K562 (cell line): ENCODE measurements around the gene HNRNPF. TPM values are rescaled to one million over a fixed set of nuclear protein-coding genes. Genes with fewer than 3 reads are reported as not detected.

Source experiments
- ATAC-seq: fragments of 200-7000 bp; cut with Tn5 transposase; 3 replicates; pipeline ENCODE4 v1.9.1; 2020; ENCODE audit warnings: moderate library complexity
- BruUV-seq: library from RNA; stranded (reverse); fragments of 400-500 nt; replicated peaks from 2 replicates; lab custom pipeline; 2021; lab: Mats Ljungman, UMichigan
- CTCF ChIA-PET: fragments of 300-600 bp; formaldehyde crosslinking; extraction: SDS; loops from one replicate; lab custom pipeline; 2021; ENCODE audit warnings: low intra/inter-chr PET ratio; lab: Yijun Ruan, JAX
- POLR2A ChIA-PET: fragments of 300-600, 350-650 bp; sonication (Branson Sonifier 250); formaldehyde crosslinking; extraction: SDS; loops from one replicate; lab custom pipeline; 2021; ENCODE audit warnings: antibody characterized with exemption, inconsistent platforms; lab: Yijun Ruan, JAX
- DNase-seq, 4 experiments: peaks; one replicate each; pipeline versions ENCODE4 v3.0.0 to v3.0.0-alpha.2; 2011 to 2018; ENCODE audit warnings: low spot score in 3 of 4, mixed read lengths in 3 of 4; ENCODE audit errors: extremely low read depth in 1 of 4
- FAIRE-seq: peaks from 2 replicates; lab custom pipeline; 2011; peaks lifted over from hg19 to GRCh38; lab: Jason Lieb, UNC
- H2AFZ ChIP-seq: 2 replicates; pipeline ENCODE4 v1.6.0; 2011; ENCODE audit warnings: low read depth, low read length, control low read depth, inconsistent platforms
- H3K27ac ChIP-seq: fragments of 200-600 bp; 3 replicates; pipeline ENCODE4 v1.8.0; 2011; ENCODE audit warnings: low read depth, mild to moderate bottlenecking, control low read depth, inconsistent platforms, low read length, moderate library complexity, mixed read lengths; ENCODE audit errors: extremely low read depth
- H3K27me3 ChIP-seq, 2 experiments: fragments of 300-600 bp in 1 of 2; 2 replicates in 1 of 2; 3 replicates in 1 of 2; pipeline versions ENCODE4 v1.6.0 to v1.8.0; 2011; ENCODE audit warnings: inconsistent platforms in 2 of 2, low read length in 2 of 2, mild to moderate bottlenecking in 1 of 2, mixed read lengths in 1 of 2, moderate library complexity in 1 of 2; ENCODE audit not compliant: control insufficient read depth in 2 of 2, insufficient read depth in 2 of 2
- H3K36me3 ChIP-seq: fragments of 300-600 bp; 3 replicates; pipeline ENCODE4 v1.8.0; 2011; ENCODE audit warnings: mild to moderate bottlenecking, low read length, inconsistent platforms; ENCODE audit not compliant: control insufficient read depth, insufficient read depth
- H3K4me1 ChIP-seq, 2 experiments: fragments of 200-600 bp in 1 of 2; replicated peaks in 1 of 2; 2 replicates in 1 of 2; 3 replicates in 1 of 2; pipeline versions ENCODE4 v1.5.1 to v1.8.0; 2011; ENCODE audit warnings: inconsistent platforms in 2 of 2, low read length in 2 of 2, mild to moderate bottlenecking in 1 of 2, mixed read lengths in 1 of 2, moderate library complexity in 1 of 2; ENCODE audit not compliant: control insufficient read depth in 2 of 2, insufficient read depth in 2 of 2
- H3K4me2 ChIP-seq: 2 replicates; pipeline ENCODE4 v1.6.1; 2011; ENCODE audit warnings: low read length, control low read depth, inconsistent platforms, mixed read lengths; ENCODE audit not compliant: insufficient read depth
- H3K4me3 ChIP-seq: fragments of 200-600 bp; sonication (generic), shearing (Covaris generic); 2 replicates; pipeline ENCODE4 v1.5.1; 2016; ENCODE audit warnings: control low read depth, inconsistent platforms
- H3K79me2 ChIP-seq: fragments of 200-600 bp; 3 replicates; pipeline ENCODE4 v1.8.0; 2011; ENCODE audit warnings: low read length, inconsistent platforms; ENCODE audit not compliant: control insufficient read depth, insufficient read depth
- H3K9ac ChIP-seq, 2 experiments: 2 replicates each; pipeline versions ENCODE4 v1.6.0 to v1.6.1; 2011; ENCODE audit warnings: low read depth in 2 of 2, low read length in 2 of 2, control low read depth in 1 of 2, inconsistent platforms in 1 of 2, mild to moderate bottlenecking in 1 of 2, mixed read lengths in 1 of 2; ENCODE audit not compliant: insufficient read depth in 1 of 2
- H3K9me1 ChIP-seq: one replicate; pipeline ENCODE4 v1.6.0; 2011; ENCODE audit warnings: inconsistent platforms, mild to moderate bottlenecking, low read length, moderate library complexity; ENCODE audit not compliant: control insufficient read depth, insufficient read depth
- H3K9me3 ChIP-seq: replicated peaks from 2 replicates; pipeline ENCODE4 v1.5.1; 2011; ENCODE audit warnings: low read depth, low read length, inconsistent platforms; ENCODE audit not compliant: control insufficient read depth, insufficient read depth
- H4K20me1 ChIP-seq: replicated peaks from 2 replicates; pipeline ENCODE4 v1.6.1; 2011; ENCODE audit warnings: low read length, inconsistent platforms, mixed read lengths; ENCODE audit not compliant: control insufficient read depth, insufficient read depth
- ATF1 ChIP-seq, 2 experiments: fragments of 450-650 bp in 1 of 2; IDR thresholded peaks; 2 replicates each; pipeline ENCODE4 v1.6.1; 2016; ENCODE audit warnings: missing compliant biosample characterization in 1 of 2, missing genetic modification characterization in 1 of 2
- CREB3 ChIP-seq: fragments of 450-650 bp; conservative IDR thresholded peaks from 2 replicates; pipeline ENCODE4 v1.6.1; 2016; ENCODE audit warnings: missing genetic modification characterization, low read depth, mild to moderate bottlenecking, missing compliant biosample characterization, moderate library complexity
- IRF9 ChIP-seq: fragments of 450-650 bp; IDR thresholded peaks from 2 replicates; pipeline ENCODE4 v1.6.1; 2016; ENCODE audit warnings: missing biosample characterization, missing genetic modification characterization
- NR2C2 ChIP-seq, 2 experiments: fragments of 200-800 bp in 1 of 2; sonication (Bioruptor generic) in 1 of 2; sonication (generic) in 1 of 2; formaldehyde crosslinking in 1 of 2; IDR thresholded peaks; 2 replicates each; pipeline versions ENCODE4 v1.6.1 to v1.8.0; 2016 to 2022; ENCODE audit warnings: mild to moderate bottlenecking in 1 of 2, missing compliant biosample characterization in 1 of 2, missing genetic modification characterization in 1 of 2, missing genetic modification reagents in 1 of 2
- PKNOX1 ChIP-seq: fragments of 450-650 bp; IDR thresholded peaks from 2 replicates; pipeline ENCODE4 v1.6.1; 2016
- SNIP1 ChIP-seq: fragments of 450-650 bp; IDR thresholded peaks from 2 replicates; pipeline ENCODE4 v1.7.1; 2017; ENCODE audit warnings: low read depth, mild to moderate bottlenecking
- TRIM24 ChIP-seq, 2 experiments: fragments of 450-650 bp; IDR thresholded peaks; 2 replicates each; pipeline ENCODE4 v1.6.1; 2016
- ZBTB33 ChIP-seq: sonication (generic); formaldehyde crosslinking; IDR thresholded peaks from 2 replicates; pipeline ENCODE4 v1.8.1; 2023; ENCODE audit warnings: mild to moderate bottlenecking, missing genetic modification reagents
- ZNF12 ChIP-seq: sonication (generic); formaldehyde crosslinking; IDR thresholded peaks from 2 replicates; pipeline ENCODE4 v1.4.0; 2020; ENCODE audit warnings: mild to moderate bottlenecking, missing genetic modification reagents
- WGBS: fragments of 100-300 bp; shearing (Covaris generic); methylation state at CpG from one replicate; pipeline ENCODE4 v1.1.6; 2016; ENCODE audit warnings: low coverage, mixed read lengths; ENCODE audit not compliant: insufficient coverage; ENCODE audit errors: missing lambda C conversion rate; 5-methylcytosine and 5-hydroxymethylcytosine counted together
- in situ Hi-C: fragments of 300-500 bp; cut with MboI; formaldehyde crosslinking; loops from 4 replicates; pipeline ENCODE4 v1.15.0; 2018; ENCODE audit warnings: inconsistent platforms, mixed read lengths
- intact Hi-C: fragments of 100-400 bp; cut with micrococcal nuclease; formaldehyde crosslinking; loops from 2 replicates; pipeline ENCODE4 v1.14.2; 2022
- polyA plus RNA-seq, 8 experiments: library from polyadenylated mRNA; depleted of rRNA in 4 of 8; stranded (reverse) in 5 of 8; unstranded in 3 of 8; fragments of >200 nt; fragmentation: Nextera tagmentation in 2 of 8; fragmentation: Illumina TruSeq in 1 of 8; extraction: Ambion mirVana in 2 of 8; extraction: Trizol in 1 of 8; gene quantifications; 2 replicates each; pipeline versions ENCODE4 v1.2.1 to v1.2.3, GENCODE V29; 2011 to 2014; ENCODE audit warnings: inconsistent platforms in 1 of 8, missing spikeins in 1 of 8
- total RNA-seq, 7 experiments: library from RNA; depleted of rRNA in 6 of 7; stranded (reverse); fragments of >200 nt in 6 of 7; fragmentation: Illumina TruSeq in 2 of 7; extraction: Trizol in 2 of 7; gene quantifications; 2 replicates each; pipeline versions ENCODE4 v1.2.1 to v1.2.3, GENCODE V29; 2011 to 2021; ENCODE audit warnings: low replicate concordance in 1 of 7

The HNRNPF gene
- total and polyA plus RNA-seq, 9 of the 15 experiments (the other 6 are each of a cell fraction or from before 2014, with no cell fraction given), result 192 to 489 (median 416) TPM

GRCh38 chr10:43398939-43399319 is 10.1 kb downstream of the HNRNPF start:
- POLR2A ChIA-PET, result interaction anchor here (1.1 to 5.4 kb wide), 7 partner anchors 8 to 189 kb away, joined by 3 to 60 read pairs (median 13); partner anchors contain the start of gene HNRNPF
- peaks cover 56 to 68% of the 10 kb centered on the region in 2 experiments for H3K4me1 ChIP-seq
- H3K9ac ChIP-seq, result peak overlapping the region; percentile 46 to 85; a peak in 3 of 4 replicates

More at GRCh38 chr10:43398939-43399319, 10.1 kb downstream of the HNRNPF start:
- Histone ChIP-seq H3K36me3 (peaks cover 84% of the 10 kb centered on the region), H3K9me1 (peaks cover 4% of the 10 kb centered on the region), H3K27me3 (no peaks in the 10 kb centered on the region), H2AFZ (no peak overlapping the region), H4K20me1 (peaks cover 78% of the 10 kb centered on the region), H3K4me3 (peak overlapping the region; percentile 65), H3K79me2 (peaks cover 99% of the 10 kb centered on the region), H3K27ac (peak overlapping the region; percentile 96), H3K4me2 (peak overlapping the region; percentile 80), H3K9me3 (no peaks in the 10 kb centered on the region)
- WGBS, result 7% methylated on average over 2 of the region's 2 CpGs
- no peak for TF ChIP-seq ZBTB33 (CRISPR knock-in tag)
- TF ChIP-seq CREB3 (tag), result no peak
- TF ChIP-seq SNIP1, result no peak
- TF ChIP-seq ZNF12 (CRISPR knock-in tag), result no peak
- peak; percentile 39; the same call in 1 of the 2 replicates for TF ChIP-seq PKNOX1
- TF ChIP-seq NR2C2 (CRISPR knock-in tag; IDR thresholded peaks at IDR 0.05), result no peak
- TF ChIP-seq NR2C2 (tag; IDR thresholded peaks at IDR 0.05), result no peak
- TF ChIP-seq IRF9 (tag), result no peak
- TF ChIP-seq TRIM24 (IDR thresholded peaks at IDR 0.05), result no peak
- TF ChIP-seq ATF1 (CRISPR knock-in tag; IDR thresholded peaks at IDR 0.05), result no peak
- no peak for TF ChIP-seq ATF1 (tag; IDR thresholded peaks at IDR 0.05)
- intact Hi-C loops, result loop anchor here (1.0 to 5.0 kb wide), 2 partner anchors 8 to 52 kb away; no protein-coding TSS in a partner anchor
- BruUV-seq, result no TSS peak
- in situ Hi-C loops, result loop anchor here (5.0 kb wide), 1 partner anchor 53 kb away; no protein-coding TSS in a partner anchor
- FAIRE-seq (no peak), ATAC-seq (no peak), DNase-seq (peak in 1 of 4 experiments; percentile 4)
- CTCF ChIA-PET, result no interaction called here
